GM23338 (cell line): ENCODE results near the gene CCL13. TPM values are rescaled to one million over a fixed set of nuclear protein-coding genes. Genes with fewer than 3 reads are reported as not detected.

Experiments used
- ATAC-seq: fragments of 200-7000 bp; cut with Tn5 transposase; 3 replicates; pipeline ENCODE4 v1.9.1; 2020
- DNase-seq: peaks from one replicate; pipeline ENCODE4 v3.0.0-alpha.2; 2015; ENCODE audit warnings: low spot score
- H2AFZ ChIP-seq: fragments of 200-600 bp; sonication (generic); 2 replicates; pipeline ENCODE4 v1.8.0; 2016; ENCODE audit warnings: antibody characterized with exemption, mild to moderate bottlenecking, moderate library complexity
- H3F3A ChIP-seq: fragments of 200-600 bp; sonication (generic); replicated peaks from 2 replicates; pipeline ENCODE4 v1.8.0; 2017; ENCODE audit warnings: antibody characterized with exemption, mixed run types, low read depth
- H3K27ac ChIP-seq: fragments of 200-600 bp; sonication (generic); 2 replicates; pipeline ENCODE4 v1.6.1; 2016; ENCODE audit warnings: low read depth
- H3K27me3 ChIP-seq: fragments of 200-600 bp; sonication (generic); 2 replicates; pipeline ENCODE4 v1.8.0; 2016; ENCODE audit warnings: mild to moderate bottlenecking, mixed run types, moderate library complexity; ENCODE audit not compliant: insufficient read depth
- H3K36me3 ChIP-seq: fragments of 200-600 bp; sonication (generic); 2 replicates; pipeline ENCODE4 v1.8.0; 2016; ENCODE audit warnings: mild to moderate bottlenecking; ENCODE audit not compliant: insufficient read depth
- H3K4me1 ChIP-seq: fragments of 200-600 bp; sonication (generic); 2 replicates; pipeline ENCODE4 v1.8.0; 2016; ENCODE audit warnings: mild to moderate bottlenecking, moderate library complexity; ENCODE audit not compliant: insufficient read depth
- H3K4me2 ChIP-seq: fragments of 200-600 bp; sonication (generic); 2 replicates; pipeline ENCODE4 v1.7.1; 2017; ENCODE audit warnings: mixed run types
- H3K4me3 ChIP-seq: fragments of 200-600 bp; sonication (generic); 2 replicates; pipeline ENCODE4 v1.6.1; 2016; ENCODE audit warnings: mixed run types
- H3K79me2 ChIP-seq: fragments of 200-600 bp; sonication (generic); replicated peaks from 2 replicates; pipeline ENCODE4 v1.8.0; 2017; ENCODE audit warnings: mild to moderate bottlenecking; ENCODE audit not compliant: insufficient read depth
- H3K9me2 ChIP-seq: fragments of 200-600 bp; sonication (generic); 2 replicates; pipeline ENCODE4 v1.8.0; 2017; ENCODE audit not compliant: insufficient read depth
- H4K20me1 ChIP-seq: fragments of 200-600 bp; sonication (generic); replicated peaks from 2 replicates; pipeline ENCODE4 v1.8.0; 2017; ENCODE audit warnings: mild to moderate bottlenecking; ENCODE audit not compliant: insufficient read depth
- H3K27ac Mint-ChIP-seq: 2 replicates; pipeline ENCODE4 v1.8.0; 2020; ENCODE audit warnings: inconsistent platforms, mild to moderate bottlenecking, moderate library complexity, mixed read lengths
- H3K27me3 Mint-ChIP-seq: 3 replicates; pipeline ENCODE4 v1.8.0; 2022; ENCODE audit warnings: low read depth, mild to moderate bottlenecking, moderate library complexity, mixed read lengths, inconsistent platforms; ENCODE audit not compliant: insufficient read depth, poor library complexity
- H3K36me3 Mint-ChIP-seq: 3 replicates; pipeline ENCODE4 v1.8.0; 2021; ENCODE audit warnings: low read depth, mild to moderate bottlenecking, inconsistent platforms, moderate library complexity, mixed read lengths
- H3K4me1 Mint-ChIP-seq: 3 replicates; pipeline ENCODE4 v1.8.0; 2020; ENCODE audit warnings: mild to moderate bottlenecking, inconsistent platforms, mixed read lengths
- H3K4me3 Mint-ChIP-seq: 3 replicates; pipeline ENCODE4 v1.8.0; 2021; ENCODE audit warnings: moderate library complexity, mild to moderate bottlenecking, inconsistent platforms, mixed read lengths
- H3K9me3 Mint-ChIP-seq: 3 replicates; pipeline ENCODE4 v1.8.0; 2020; ENCODE audit warnings: moderate library complexity, mild to moderate bottlenecking, inconsistent platforms, mixed read lengths
- CREB1 ChIP-seq: fragments of 250-450 bp; sonication (Bioruptor Pico); IDR thresholded peaks from 2 replicates; pipeline ENCODE4 v1.5.0; 2020; ENCODE audit warnings: low read depth, mild to moderate bottlenecking, moderate library complexity
- CTCF ChIP-seq, 2 experiments: fragments of 200-600 bp in 1 of 2; sonication (generic) in 1 of 2; conservative IDR thresholded peaks; 2 replicates each; pipeline versions ENCODE4 v1.5.1 to v1.6.1; 2016 to 2017; ENCODE audit warnings: antibody characterized with exemption in 2 of 2, low read depth in 2 of 2, mild to moderate bottlenecking in 2 of 2, moderate library complexity in 1 of 2
- ETS1 ChIP-seq: IDR thresholded peaks from 2 replicates; pipeline ENCODE4 v1.6.1; 2016; ENCODE audit warnings: antibody characterized with exemption
- EZH2 ChIP-seq: fragments of 200-600 bp; sonication (generic); IDR thresholded peaks from one replicate; pipeline ENCODE4 v1.8.0; 2017; ENCODE audit warnings: antibody characterized with exemption, mild to moderate bottlenecking, low read depth; ENCODE audit not compliant: unreplicated experiment
- EZH2phosphoT487 ChIP-seq: fragments of 200-600 bp; sonication (generic); IDR thresholded peaks from one replicate; pipeline ENCODE4 v1.8.1; 2018; ENCODE audit warnings: antibody characterized with exemption; ENCODE audit not compliant: unreplicated experiment
- JUNB ChIP-seq: IDR thresholded peaks from one replicate; pipeline ENCODE4 v1.6.1; 2016; ENCODE audit warnings: antibody characterized with exemption; ENCODE audit not compliant: unreplicated experiment
- NANOG ChIP-seq: IDR thresholded peaks from 2 replicates; pipeline ENCODE4 v1.6.1; 2016; ENCODE audit warnings: antibody characterized with exemption, borderline replicate concordance
- POLR2AphosphoS5 ChIP-seq: IDR thresholded peaks from 2 replicates; pipeline ENCODE4 v1.6.1; 2016; ENCODE audit warnings: antibody characterized with exemption, low read depth
- REST ChIP-seq: IDR thresholded peaks from one replicate; pipeline ENCODE4 v1.6.1; 2018; ENCODE audit warnings: antibody characterized with exemption; ENCODE audit not compliant: unreplicated experiment
- ZNF114 ChIP-seq: fragments of 250-450 bp; sonication (Bioruptor Pico); IDR thresholded peaks from 2 replicates; pipeline ENCODE4 v1.5.0; 2020; ENCODE audit warnings: mild to moderate bottlenecking, moderate library complexity
- ZNF331 ChIP-seq: fragments of 250-450 bp; sonication (Bioruptor Pico); IDR thresholded peaks from 2 replicates; pipeline ENCODE4 v1.5.0; 2020; ENCODE audit warnings: low read depth, mild to moderate bottlenecking, moderate library complexity
- ZNF462 ChIP-seq: fragments of 250-450 bp; sonication (Bioruptor Pico); IDR thresholded peaks from 2 replicates; pipeline ENCODE4 v1.5.0; 2020; ENCODE audit warnings: mild to moderate bottlenecking, moderate library complexity
- polyA plus RNA-seq: library from polyadenylated mRNA; unstranded; fragments of >200 nt; fragmentation: Nextera tagmentation; extraction: Ambion mirVana; gene quantifications from 2 replicates; pipeline ENCODE4 v1.2.1, GENCODE V29; 2016
- total RNA-seq: library from RNA; depleted of rRNA; stranded (reverse); fragments of >200 nt; shearing (Covaris generic); gene quantifications from 2 replicates; pipeline ENCODE4 v1.2.3, GENCODE V29; 2014

Gene CCL13
- total and polyA plus RNA-seq, 2 experiments from 2014 or later: not detected

GRCh38 chr17:34403006-34403405 is 46.7 kb downstream of the CCL13 start:
- Mint-ChIP-seq H3K4me1 (peaks cover 9% of the 10 kb centered on the region), H3K36me3 (no peaks in the 10 kb centered on the region), H3K27me3 (peaks cover 1% of the 10 kb centered on the region), H3K27ac (no peak overlapping the region), H3K4me3 (no peak overlapping the region), H3K9me3 (no peaks in the 10 kb centered on the region)
- Histone ChIP-seq H3K36me3 (no peaks in the 10 kb centered on the region), H4K20me1 (no peaks in the 10 kb centered on the region), H3F3A (no peaks in the 10 kb centered on the region), H2AFZ (no peak overlapping the region), H3K4me3 (no peak overlapping the region), H3K27ac (no peak overlapping the region), H3K4me2 (no peak overlapping the region), H3K9me2 (peaks cover 4% of the 10 kb centered on the region; the same call in 1 of the 2 replicates), H3K27me3 (peaks cover 7% of the 10 kb centered on the region), H3K79me2 (no peaks in the 10 kb centered on the region), H3K4me1 (0 out of 2 replicates have a peak, but pooled peaks cover 4% of the 10 kb centered on the region)
- TF ChIP-seq EZH2phosphoT487 (no peak), ZNF462 (CRISPR knock-in tag) (no peak), ETS1 (no peak), JUNB (no peak), ZNF331 (CRISPR knock-in tag) (no peak), CREB1 (CRISPR knock-in tag) (no peak), POLR2AphosphoS5 (no peak), ZNF114 (CRISPR knock-in tag) (no peak), CTCF (conservative IDR thresholded peaks at IDR 0.05; ENCODE audit: low read depth in 2 of 2) (no peak), REST (no peak), EZH2 (no peak), NANOG (no peak)
- no peak for ATAC-seq
- no peak for DNase-seq
